ENCODE results near the gene GTF2A1L. TPM values are rescaled to one million over a fixed set of nuclear protein-coding genes. Genes with fewer than 3 reads are reported as not detected.
"Not testable (repeated sequence)": the region's sequence is repeated elsewhere in the genome, so short reads cannot be mapped to it uniquely, and the experiment has no call there.

GTF2A1L gene
- total RNA-seq, 1 donor from 2014 or later = not detected

DNA sequence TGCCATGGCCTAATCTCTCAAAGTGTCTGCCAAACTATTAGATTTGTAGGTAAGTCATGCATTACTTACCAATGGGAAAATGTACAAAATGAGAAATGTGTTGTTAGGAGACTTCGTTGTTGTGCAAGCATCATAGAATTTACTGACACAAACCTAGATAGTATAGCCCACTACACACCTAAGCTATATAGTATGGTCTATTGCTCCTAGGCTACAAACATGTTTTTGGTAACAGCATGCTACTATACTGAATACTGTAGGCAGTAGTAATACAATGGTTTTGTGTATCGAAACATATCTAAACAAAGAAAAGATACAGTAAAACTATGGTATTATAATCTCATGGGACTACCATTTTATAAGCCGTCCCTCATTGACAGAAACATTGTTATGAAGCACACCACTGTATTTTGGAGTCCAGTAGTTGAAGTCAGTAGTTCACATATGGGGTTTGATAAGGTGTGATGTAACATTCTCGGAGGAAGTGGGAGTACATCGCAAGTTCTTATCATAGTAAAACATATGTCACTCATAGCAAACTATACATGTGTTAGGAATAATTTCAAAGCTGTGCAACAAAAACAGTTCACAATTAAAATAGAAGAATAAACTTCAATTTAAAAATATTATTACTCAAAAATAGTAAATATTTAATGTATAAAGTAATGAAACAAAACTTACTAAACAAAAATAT, 12.0 kb upstream of the GTF2A1L start:
- no peak for DNase-seq (ENCODE audit: extremely low read depth, low read depth, low spot score)

DNA sequence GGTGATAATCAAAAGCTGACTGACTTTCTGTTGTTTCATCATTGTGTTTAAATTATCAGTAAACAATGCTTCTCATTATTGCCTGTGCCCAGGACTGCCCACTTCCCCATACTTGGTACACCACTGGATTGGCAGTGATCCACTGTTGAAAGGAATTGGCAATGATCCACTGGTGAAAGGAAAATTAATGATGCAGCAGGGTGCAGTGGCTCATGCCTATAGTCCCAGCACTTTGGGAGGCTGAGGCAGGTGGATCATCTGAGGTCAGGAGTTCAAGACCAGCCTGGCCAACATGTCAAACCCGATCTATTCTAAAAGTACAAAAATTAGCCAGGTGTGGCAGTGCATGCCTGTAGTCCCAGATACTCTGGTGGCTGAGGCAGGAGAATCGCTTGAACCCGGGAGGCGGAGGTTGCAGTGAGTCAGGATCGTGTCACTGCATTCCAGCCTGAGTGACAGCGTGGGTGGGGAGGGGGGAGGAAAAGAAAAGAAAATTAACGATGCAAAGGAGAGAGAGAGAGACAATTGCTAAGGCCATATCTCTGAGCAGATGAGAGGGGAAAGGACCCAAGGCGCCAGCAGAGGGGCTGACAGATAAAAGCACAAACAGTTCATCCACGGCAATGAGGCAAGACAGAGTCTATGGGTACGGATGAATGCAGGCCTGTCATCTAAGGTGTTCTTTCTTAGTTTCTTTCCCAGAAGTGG, 10.2 kb upstream of the GTF2A1L start:
- no peak for DNase-seq (ENCODE audit: extremely low read depth, low read depth, low spot score)

DNA sequence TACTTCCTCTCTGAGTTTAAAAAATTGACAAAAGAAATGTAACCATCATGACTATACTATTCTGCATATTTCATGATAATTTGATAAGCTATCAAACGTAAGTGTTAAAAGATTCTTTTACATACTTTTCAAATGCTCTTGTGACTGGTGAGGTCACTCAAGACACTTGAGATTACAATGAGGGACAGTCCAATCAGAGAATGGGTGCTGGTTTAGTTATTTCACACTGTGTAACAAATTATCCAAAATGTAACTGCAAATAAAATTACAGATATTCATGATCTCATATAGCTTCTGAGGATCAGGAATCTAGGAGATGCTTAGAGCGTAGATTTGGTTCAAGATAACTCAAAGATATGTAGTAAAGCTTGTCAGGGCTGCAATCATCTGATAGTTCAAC, 4.4 kb upstream of the GTF2A1L start:
- no peak for DNase-seq (ENCODE audit: extremely low read depth, low read depth, low spot score)

DNA sequence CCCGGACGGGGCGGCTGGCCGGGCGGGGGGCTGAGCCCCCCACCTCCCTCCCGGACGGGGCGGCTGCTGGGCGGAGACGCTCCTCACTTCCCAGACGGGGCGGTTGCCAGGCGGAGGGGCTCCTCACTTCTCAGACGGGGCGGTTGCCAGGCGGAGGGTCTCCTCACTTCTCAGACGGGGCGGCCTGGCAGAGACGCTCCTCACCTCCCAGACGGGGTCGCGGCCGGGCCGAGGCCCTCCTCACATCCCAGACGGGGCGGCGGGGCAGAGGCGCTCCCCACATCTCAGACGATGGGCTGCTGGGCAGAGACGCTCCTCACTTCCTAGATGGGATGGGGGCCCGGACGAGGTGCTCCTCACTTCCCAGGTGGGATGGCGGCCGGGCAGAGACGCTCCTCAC, 3.1 kb upstream of the GTF2A1L start:
- DNase-seq (ENCODE audit: extremely low read depth, low read depth, low spot score) = not testable (repeated sequence)

DNA sequence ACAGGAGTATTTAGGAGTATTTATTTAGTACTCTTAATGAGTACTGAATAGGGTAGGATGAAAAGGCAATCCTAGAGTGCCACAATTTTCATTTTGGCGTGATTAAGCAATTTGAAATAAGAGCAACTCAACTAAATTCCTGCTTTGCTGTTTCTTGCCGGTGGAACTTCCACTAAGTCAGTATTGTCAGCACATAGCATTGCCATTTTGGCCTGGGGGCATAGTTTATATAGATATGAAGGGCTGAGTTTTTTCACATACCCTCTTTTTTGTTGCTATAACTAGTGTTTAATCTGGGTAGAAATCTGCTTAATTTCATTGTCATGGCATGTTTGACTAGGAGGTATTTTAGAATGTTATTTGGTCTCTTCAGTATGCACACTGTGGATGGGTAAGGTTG, 1.9 kb downstream of the GTF2A1L start:
- DNase-seq (ENCODE audit: extremely low read depth, low read depth, low spot score) = no peak

DNA sequence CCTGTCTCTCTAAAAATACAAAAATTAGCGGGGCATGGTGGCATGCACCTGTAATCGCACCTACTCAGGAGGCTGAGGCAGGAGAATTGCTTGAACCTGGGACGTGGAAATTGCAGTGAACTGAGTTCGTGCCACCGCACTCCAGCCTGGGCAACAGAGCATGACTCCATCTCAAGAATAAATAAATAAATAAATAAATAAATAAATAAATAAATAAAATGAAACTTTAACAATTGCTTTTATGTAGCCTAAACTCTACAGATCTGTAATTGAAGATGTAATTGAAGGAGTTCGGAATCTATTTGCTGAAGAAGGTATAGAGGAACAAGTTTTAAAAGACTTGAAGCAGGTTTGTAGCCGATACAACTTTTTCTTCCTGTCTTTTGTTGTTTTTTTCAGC, 2.9 kb downstream of the GTF2A1L start:
- DNase-seq (ENCODE audit: extremely low read depth, low read depth, low spot score) = no peak

DNA sequence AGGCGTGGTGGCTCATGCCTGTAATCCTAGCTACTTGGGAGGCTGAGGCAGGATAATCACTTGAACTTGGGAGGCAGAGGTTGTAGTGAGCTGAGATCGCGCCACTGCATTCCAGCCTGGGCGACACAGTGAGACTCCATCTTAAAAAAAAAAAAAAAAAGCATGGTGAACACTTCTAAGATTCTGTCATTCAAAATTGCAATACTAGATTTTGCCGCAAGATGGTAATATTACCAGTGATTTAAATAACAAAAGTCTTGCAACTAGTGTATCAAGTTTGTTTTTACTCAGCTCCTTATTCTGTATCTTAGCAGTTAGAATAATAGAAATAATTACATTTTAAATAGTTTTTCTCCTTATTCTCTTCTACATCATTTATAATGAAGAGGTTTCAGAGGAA, 5.0 kb downstream of the GTF2A1L start:
- not testable (repeated sequence) for DNase-seq (ENCODE audit: extremely low read depth, low read depth, low spot score)

DNA sequence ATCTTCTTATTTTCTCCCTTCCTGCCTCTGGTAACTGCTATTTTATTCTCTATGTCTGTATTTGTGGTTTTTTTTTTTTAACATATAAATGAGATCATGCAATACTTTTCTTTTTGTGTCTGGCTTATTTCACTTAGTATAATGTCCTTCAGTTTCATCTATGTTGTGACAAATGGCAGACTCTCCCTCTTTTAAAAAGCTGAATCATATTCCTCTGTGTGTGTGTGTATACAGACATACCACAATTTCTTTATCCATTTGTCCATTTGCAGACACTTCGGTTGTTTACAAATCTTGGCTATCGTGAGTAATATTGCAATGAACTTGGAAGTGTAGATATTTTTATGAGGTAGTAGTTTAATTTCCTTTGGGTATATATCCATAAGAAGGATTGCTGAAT, 7.0 kb downstream of the GTF2A1L start:
- no peak for DNase-seq (ENCODE audit: extremely low read depth, low read depth, low spot score)

DNA sequence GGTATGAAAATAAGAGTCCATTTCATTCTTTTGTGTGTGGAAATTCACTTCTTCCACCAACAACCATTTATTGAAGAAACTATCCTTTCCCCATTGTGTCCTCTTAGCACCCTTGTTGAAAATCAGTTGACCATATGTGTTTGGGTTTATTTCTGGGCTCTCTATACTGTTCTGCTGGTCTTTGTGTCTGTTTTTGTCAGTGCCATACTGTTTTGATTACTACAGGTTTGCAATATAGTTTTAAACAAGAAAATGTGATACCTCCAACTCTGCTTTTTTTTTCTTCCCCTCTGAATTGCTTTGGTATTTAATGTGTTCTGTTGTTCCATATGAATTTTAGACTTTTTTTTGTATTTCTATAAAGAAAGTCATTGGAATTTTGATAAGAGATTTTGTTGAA, 8.4 kb downstream of the GTF2A1L start:
- no peak for DNase-seq (ENCODE audit: extremely low read depth, low read depth, low spot score)

DNA sequence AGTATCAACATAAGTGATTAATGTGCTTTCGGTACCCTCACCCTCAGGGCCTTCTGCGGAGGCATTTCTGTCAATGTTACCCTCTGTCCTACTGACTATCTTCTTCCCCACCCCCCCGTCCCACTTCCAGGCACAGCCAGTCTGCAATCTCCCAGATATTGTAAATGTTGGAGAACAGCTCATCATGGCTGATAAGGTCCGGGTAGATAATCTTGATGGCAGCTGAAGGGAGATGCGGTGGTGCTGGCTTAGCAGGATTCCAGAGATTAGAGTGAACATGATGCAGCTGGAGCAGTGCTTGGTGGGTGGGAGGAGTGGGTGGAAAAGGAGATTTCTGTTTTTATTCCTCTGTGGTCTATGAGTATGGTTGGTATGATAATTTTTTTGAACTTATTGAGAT, 15.5 kb downstream of the GTF2A1L start:
- no peak for DNase-seq (ENCODE audit: extremely low read depth, low read depth, low spot score)

DNA sequence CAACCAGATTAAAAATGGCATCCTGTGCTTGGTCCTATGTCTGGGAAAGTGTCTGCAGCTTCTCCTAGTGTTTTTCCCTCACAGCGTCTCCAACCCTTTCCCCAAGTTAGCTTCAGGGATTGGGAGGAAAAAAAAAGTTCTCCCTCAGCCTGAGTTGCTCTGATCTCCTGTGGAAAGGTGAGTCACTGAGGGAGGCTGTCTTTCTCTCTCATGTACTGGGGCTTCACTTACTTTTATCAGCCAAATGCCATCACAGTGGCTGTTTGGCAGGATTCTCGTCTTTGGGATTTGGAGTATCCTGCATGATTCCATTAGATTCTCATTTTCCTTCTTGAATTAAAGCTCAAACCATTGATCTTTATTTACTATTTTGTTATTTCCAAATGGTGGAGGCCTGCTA, 18.1 kb downstream of the GTF2A1L start:
- DNase-seq (ENCODE audit: extremely low read depth, low read depth, low spot score) = no peak

DNA sequence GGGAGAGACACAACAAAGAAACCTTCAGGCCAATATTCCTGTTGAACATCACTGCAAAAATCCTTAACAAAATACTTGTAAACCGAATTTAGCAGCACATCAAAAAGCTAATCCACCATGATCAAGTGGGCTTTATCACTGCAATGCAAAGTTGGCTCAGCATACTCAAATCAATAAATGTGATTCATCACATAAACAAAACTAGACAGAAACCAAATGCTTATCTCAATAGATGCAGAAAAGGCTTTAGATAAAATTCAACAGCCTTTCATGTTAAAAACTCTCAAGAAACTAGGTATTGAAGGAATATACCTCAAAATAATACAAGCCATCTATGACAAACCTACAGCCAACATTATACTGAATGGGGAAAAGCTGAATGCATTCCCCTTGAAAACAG, 20.6 kb downstream of the GTF2A1L start:
- DNase-seq (ENCODE audit: extremely low read depth, low read depth, low spot score) = no peak

DNA sequence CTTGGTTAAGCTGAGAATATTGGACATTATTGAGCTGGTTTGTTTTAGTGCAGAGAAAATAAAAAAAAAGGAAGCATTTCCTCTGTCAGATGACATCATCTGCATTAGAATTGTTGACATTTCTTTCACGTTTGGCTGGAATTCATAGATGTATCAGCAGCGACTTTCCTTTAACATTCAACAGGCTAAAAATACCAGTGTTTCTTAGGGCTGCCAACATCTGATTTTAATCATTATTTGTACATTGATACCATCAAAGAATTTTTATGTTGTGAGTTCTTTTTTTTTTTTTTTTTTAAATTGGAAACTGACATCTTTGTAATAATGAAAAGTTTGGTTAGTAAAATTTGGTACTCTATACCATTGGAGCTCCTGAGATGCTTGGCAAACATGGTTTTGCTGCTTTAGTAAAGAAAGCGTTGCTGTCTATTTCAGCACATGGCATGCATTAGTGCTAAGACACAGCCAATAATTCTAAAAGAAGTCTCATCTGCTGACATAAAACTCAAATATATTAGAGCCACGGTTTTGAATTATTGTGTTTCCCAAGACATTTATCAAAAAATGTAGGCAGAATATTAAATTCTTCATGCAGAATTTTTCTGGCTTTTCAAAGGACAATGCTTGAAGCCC, 33.6 kb downstream of the GTF2A1L start:
- DNase-seq (ENCODE audit: extremely low read depth, low read depth, low spot score) = no peak

DNA sequence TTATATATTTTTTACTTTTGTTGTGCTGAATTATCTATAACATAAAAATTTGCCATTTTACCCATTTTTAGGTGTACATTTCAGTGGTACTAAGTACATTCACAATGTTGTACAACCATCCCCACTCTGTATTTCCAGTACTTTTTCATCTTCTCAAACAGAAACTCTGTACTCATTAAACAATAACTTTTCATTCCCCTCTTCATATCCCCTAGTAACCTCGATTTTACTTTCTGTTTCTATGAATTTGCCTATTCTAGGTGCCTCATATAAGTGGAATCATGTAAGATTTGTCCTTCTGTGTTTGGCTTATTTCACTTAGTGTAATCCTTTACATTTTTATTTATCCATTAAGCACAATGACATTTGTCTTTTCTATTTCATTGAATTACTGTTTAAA, 51.3 kb downstream of the GTF2A1L start:
- DNase-seq (ENCODE audit: extremely low read depth, low read depth, low spot score) = no peak

DNA sequence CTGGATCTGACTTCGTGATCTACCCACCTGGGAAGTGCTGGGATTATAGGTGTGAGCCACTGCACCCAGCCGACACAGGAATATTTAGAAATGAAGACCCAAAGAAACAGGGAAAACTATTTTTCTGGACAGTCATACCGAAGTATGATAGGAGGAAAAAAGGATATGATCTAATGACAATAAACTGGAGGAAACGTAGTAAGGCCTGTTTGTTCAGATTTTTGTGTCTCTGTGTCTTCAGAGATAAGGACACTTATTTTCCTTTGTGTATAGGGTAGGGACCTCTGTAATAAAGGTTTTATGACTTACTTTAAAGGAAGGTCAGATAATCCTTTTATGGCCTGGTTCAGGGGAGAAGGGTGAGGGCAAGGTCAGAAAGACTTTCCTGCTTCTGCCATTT, 55.9 kb downstream of the GTF2A1L start:
- DNase-seq (ENCODE audit: extremely low read depth, low read depth, low spot score) = no peak

DNA sequence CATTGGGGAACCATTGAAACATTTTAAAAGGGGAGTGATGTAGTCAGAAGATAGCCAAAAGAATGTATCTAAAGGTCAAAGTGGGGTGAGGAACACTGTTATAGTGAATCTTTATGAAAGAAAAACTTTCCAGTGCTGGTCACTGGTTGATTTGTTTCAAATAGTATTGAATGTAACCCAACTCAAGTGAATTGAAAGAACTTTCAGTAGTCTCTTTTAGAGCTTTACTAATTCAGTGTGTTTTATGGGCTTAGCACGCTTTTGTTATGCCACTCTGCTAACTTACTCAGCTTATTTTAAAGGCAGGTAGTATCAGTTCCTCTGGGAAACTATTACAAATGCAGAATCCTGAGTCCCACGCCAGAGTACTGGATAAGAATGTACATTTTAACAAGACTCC, 57.3 kb downstream of the GTF2A1L start:
- no peak for DNase-seq (ENCODE audit: extremely low read depth, low read depth, low spot score)

DNA sequence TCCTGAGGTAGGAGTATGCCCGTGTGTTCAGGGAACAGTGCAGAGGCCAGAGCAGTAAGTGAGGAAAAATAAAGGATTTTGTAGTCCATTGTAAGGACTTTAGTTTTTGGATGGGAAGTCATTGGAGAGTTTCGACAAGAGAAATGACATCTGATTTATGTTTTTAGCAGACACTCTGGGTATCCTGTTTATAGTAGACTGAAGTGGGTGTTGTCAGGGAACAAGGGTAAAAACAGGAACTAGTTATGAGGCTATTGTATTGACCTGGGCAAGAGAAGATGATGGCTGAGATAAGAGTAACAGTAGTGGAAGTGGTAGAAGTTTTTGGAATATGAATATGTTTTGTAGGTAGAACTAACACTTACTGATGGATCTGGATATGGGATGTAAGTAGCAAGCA, 59.8 kb downstream of the GTF2A1L start:
- no peak for DNase-seq (ENCODE audit: extremely low read depth, low read depth, low spot score)

DNA sequence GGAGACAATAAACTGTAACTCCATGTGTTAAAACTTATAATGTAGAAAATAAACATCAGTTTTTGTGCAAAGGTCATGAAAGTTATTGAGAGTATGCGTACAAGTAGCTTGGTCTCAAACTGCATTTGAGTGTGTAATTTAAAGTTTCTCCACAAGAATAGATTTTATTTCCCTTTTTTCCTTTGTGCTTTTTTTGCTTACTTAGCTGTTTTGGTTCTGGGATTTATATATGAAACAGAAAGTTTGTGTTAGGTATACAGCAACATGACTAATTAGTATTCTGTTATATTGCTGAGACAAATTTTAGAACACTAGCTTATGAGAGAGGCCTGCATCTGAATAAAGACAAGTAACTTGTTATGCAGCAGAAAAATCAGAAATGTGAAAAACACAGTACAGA, 67.5 kb downstream of the GTF2A1L start:
- DNase-seq (ENCODE audit: extremely low read depth, low read depth, low spot score) = no peak

DNA sequence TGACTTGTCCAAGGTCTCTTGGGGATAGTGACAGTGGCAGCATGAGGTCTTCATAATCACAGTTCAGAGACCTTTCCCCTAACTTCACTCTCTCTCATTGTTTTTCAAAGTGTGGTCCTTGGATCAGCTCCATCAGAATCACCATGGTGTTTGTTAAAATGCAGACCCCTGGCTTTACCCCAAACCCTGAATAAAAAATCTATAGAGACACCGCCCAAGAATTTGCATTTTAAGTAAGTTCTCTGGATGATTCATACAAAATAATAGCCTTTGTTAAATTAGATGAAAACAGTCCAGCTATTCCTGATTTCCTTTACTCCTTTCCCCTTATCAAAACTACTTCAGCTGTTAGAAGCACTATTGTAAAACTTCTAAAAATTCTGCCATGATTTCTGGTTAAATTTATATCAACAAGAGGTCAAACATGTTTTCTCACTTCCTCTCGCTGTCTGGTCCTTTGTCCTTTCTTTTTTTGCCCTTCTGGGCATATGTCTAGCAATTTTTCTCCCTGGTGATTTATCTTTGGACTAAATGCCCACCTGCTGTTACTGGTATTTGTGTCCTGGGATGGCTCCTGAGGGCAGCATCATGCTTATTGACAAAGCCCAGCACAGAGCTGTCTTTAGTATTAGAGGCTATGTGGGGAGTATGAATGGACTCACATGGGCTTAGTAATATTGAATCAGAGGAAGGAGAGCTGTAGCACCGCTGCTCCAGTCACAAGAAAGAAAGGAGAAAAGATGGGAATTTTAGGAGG, 74.5 kb downstream of the GTF2A1L start:
- no peak for DNase-seq (ENCODE audit: extremely low read depth, low read depth, low spot score)

DNA sequence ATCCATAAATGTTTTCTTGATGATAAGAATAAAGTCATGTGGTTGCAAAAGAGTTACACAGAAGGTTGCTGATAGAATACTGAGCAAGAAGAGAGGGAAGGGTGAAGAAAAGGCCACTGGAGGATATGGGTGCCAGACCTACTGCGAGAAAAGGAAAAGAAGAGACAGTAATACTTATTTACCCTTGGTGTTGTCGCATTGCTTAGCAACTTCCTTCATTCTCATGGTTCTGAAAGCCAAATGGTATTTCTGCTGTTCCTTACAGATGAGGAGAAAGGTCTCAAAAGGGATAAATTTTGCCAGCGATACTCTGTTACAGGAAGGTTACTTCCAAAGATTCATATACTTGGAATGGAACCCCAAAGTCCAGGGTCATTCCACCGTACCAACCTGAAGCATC, 75.4 kb downstream of the GTF2A1L start:
- no peak for DNase-seq (ENCODE audit: extremely low read depth, low read depth, low spot score)

DNA sequence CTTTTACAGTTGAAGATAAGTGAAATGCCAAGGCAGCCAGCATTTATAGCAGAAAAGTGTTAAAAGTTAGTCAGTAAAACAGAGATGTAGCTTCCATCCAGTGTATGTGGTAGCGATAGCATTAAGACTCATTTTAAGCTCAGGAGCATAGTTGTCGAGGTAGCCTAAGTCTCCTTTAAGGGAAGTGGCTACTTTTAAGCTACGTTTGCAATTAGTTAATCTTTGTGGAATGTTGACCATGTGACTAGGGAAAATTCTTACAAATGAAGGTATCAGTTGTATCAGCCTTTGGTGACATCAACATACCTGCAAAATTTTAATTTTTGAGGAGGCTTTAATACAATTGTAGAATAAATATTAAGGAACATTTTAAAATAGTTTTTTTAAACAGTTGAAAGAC, 76.0 kb downstream of the GTF2A1L start:
- no peak for DNase-seq (ENCODE audit: extremely low read depth, low read depth, low spot score)

DNA sequence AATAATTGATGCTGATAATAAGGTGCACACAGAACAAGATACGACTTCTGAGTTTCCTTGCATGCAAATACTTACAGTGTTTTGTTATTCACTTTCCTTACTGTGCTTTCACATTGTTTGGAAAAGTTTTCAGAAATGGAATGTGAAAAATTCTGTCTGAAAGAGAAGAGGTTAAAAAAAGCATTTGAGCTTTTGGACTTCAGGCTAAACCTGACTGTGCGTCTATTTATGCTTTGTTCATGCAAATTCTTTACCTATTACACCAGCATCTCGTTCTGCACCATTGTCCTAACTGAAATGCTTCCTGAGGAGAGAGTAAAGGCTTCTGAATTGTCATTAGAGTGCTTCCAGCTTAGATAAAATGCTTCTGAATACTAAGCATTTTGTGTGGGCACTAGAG, 76.5 kb downstream of the GTF2A1L start:
- DNase-seq (ENCODE audit: extremely low read depth, low read depth, low spot score) = no peak
